IPS DF 6.9 (cell line): ENCODE data around the gene FBXO8.
"Not testable (repeated sequence)": the region's sequence is repeated elsewhere in the genome, so short reads cannot be mapped to it uniquely, and the experiment has no call there.

Source experiments
- DNase-seq: peaks from one replicate; pipeline ENCODE4 v3.0.0-alpha.2; 2013; ENCODE audit warnings: low read depth, low spot score
- H3K27ac ChIP-seq: one replicate; pipeline ENCODE4 v1.5.1; 2013; ENCODE audit warnings: low read length, control low read depth
- H3K27me3 ChIP-seq: 2 replicates; pipeline ENCODE4 v1.6.1; 2013; ENCODE audit warnings: mild to moderate bottlenecking, low read length; ENCODE audit not compliant: control insufficient read depth, insufficient read depth
- H3K36me3 ChIP-seq: 2 replicates; pipeline ENCODE4 v1.6.1; 2013; ENCODE audit warnings: low read length; ENCODE audit not compliant: control insufficient read depth, insufficient read depth
- H3K4me1 ChIP-seq: 2 replicates; pipeline ENCODE4 v1.6.1; 2013; ENCODE audit warnings: low read length; ENCODE audit not compliant: control insufficient read depth, insufficient read depth
- H3K4me3 ChIP-seq: 2 replicates; pipeline ENCODE4 v1.5.1; 2013; ENCODE audit warnings: mild to moderate bottlenecking, low read length
- H3K9me3 ChIP-seq: 2 replicates; pipeline ENCODE4 v1.6.1; 2013; ENCODE audit warnings: low read length, inconsistent platforms; ENCODE audit not compliant: control insufficient read depth, insufficient read depth
- WGBS: extraction: QIAGEN DNeasy Blood & Tissue Kit; methylation state at CpG from one replicate; pipeline ENCODE4 v1.1.7; 2013; ENCODE audit warnings: mixed read lengths, missing lambda C conversion rate; ENCODE audit not compliant: insufficient read length, insufficient coverage; 5-methylcytosine and 5-hydroxymethylcytosine counted together

FBXO8 gene

DNA sequence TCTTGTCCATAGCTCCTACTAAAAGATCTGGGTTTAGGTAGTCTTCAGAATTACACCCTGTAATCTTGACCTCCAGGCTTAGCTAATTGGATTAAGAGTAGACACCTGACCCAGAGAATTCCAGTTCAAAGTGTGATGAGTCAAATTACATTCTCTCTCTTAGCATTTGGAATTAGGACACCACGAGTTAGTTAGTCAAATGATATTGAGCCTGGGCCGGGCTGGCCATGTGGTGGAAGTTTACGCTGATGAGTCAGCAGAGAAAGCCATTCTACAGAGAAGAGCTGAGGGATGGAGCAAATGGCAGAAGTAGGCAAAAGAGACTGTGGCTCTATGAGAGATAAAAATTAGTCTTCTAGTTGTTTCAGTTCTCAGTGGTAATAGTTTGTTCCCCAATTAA, 31.3 kb upstream of the FBXO8 start:
- Histone ChIP-seq H3K27me3 (no peaks in the 10 kb centered on the region), H3K27ac (no peak overlapping the region), H3K9me3 (no peaks in the 10 kb centered on the region), H3K36me3 (no peaks in the 10 kb centered on the region), H3K4me3 (no peak overlapping the region), H3K4me1 (peaks cover 2% of the 10 kb centered on the region; the same call in 1 of the 2 replicates)
- WGBS, result no CpG with 5 or more reads among the region's 3 CpGs
- DNase-seq, result no peak

DNA sequence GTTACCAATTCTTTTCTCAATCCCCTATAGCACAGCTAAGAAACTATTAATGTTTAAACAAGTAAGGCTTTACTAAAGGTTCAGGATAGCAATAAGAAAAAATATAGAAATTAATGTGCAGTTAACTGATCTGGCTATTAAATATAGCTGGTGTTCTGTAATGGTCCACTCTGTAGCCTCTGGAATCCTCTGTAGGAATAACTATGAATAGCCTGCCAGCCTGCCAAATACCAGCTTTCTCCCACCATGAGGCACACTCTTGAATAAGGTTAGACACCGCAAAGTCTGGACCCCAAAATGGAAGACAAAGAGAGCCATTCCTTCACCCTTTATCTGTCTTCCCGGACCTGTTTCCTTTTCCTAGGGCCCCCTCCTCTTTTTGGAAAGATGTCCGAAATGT, 30.8 kb upstream of the FBXO8 start:
- peaks cover 2% of the 10 kb centered on the region; the same call in 1 of the 2 replicates for H3K4me1 ChIP-seq
- WGBS, result no CpG with 5 or more reads among the region's 3 CpGs
- H3K27me3 ChIP-seq, result no peaks in the 10 kb centered on the region
- no peak for DNase-seq
- no peak overlapping the region for H3K27ac ChIP-seq
- H3K36me3 ChIP-seq, result no peaks in the 10 kb centered on the region
- no peak overlapping the region for H3K4me3 ChIP-seq
- no peaks in the 10 kb centered on the region for H3K9me3 ChIP-seq

DNA sequence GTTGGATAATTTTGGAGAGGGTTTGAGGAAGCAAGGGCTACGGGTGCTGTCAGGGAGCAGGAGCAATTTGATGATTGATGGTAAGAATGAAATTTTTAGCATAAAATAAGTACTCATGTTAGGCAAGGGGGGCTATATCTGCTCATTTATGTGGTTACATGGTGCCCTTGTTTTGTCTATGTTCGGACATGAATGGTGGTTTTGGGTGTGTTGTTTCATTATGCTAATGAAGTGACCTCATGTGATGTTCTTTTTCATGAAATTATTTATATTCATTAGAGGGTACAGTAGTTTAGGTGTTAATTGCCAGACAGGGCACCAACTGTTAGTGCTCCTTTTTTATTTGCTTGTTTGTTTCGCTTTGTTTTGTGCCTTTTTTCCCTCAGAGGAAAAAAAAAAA, 29.5 kb upstream of the FBXO8 start:
- no peak overlapping the region for H3K4me3 ChIP-seq
- no peaks in the 10 kb centered on the region for H3K36me3 ChIP-seq
- no peak for DNase-seq
- H3K27me3 ChIP-seq, result no peaks in the 10 kb centered on the region
- H3K9me3 ChIP-seq, result no peaks in the 10 kb centered on the region
- WGBS, result no CpG with 5 or more reads among the region's 3 CpGs
- H3K4me1 ChIP-seq, result peaks cover 2% of the 10 kb centered on the region; the same call in 1 of the 2 replicates
- no peak overlapping the region for H3K27ac ChIP-seq

DNA sequence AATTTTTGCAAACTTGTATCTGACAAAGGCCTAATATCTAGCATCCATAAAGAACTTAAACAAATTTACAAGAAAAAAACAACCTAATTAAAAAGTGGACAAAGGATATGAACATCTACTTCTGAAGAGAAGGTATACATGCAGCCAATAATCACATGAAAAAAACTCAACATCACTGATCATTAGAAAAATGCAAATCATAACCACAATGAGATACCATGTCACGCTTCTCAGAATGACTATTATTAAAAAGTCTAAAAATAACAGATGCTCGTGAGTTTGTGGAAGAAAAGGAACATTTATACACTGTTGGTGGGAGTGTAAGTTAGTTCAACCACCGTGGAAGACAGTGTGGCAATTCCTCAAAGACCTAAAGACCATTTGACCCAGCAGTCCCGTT, 24.2 kb upstream of the FBXO8 start:
- no CpG with 5 or more reads among the region's 4 CpGs for WGBS
- H3K27ac ChIP-seq, result no peak overlapping the region
- DNase-seq, result no peak
- no peaks in the 10 kb centered on the region for H3K27me3 ChIP-seq
- H3K9me3 ChIP-seq, result no peaks in the 10 kb centered on the region
- H3K4me3 ChIP-seq, result no peak overlapping the region
- H3K36me3 ChIP-seq, result no peaks in the 10 kb centered on the region
- H3K4me1 ChIP-seq, result no peaks in the 10 kb centered on the region

DNA sequence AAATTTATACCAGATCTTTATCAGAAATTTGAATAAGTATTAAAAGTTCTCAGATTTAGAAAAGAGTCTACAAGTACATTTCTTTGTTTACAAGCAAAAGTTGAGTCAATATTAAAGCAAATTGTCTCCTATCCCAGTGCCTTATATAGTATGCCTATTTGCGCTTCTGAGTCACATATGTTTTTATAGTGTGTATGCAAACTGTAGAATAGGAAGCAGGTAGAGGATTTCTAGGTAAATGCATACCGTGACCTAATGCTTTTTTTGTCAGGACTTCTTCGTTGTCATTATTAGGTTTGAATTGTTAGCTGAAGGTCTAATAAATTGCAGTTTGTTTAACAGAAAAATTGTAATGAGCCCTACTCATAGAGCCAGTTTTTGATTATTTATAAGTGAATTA, 22.5 kb upstream of the FBXO8 start:
- Histone ChIP-seq H3K4me1 (no peaks in the 10 kb centered on the region), H3K36me3 (no peaks in the 10 kb centered on the region), H3K27me3 (no peaks in the 10 kb centered on the region), H3K4me3 (no peak overlapping the region), H3K9me3 (no peaks in the 10 kb centered on the region), H3K27ac (no peak overlapping the region)
- no peak for DNase-seq
- no CpG with 5 or more reads among the region's 3 CpGs for WGBS

DNA sequence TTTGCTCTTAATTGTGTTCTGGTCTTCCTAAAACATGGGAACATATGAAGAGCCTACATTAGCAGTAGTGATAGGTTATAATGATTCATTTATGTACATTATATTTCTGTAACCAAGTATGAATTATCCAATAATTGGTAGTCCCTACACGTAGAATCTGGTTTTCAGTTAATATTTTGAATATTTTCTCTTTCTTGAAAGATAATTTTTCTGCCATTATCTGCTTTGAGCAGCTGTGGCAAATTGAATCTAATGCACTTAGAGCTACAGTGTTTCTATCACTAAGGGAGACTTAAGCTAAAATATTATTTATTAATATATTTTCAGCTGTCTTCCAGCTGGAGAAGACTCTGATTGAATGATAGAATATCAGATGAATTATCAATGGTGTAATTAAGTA, 21.2 kb upstream of the FBXO8 start:
- no peak for DNase-seq
- Histone ChIP-seq H3K9me3 (no peaks in the 10 kb centered on the region), H3K4me3 (no peak overlapping the region), H3K4me1 (no peaks in the 10 kb centered on the region), H3K27me3 (no peaks in the 10 kb centered on the region), H3K27ac (no peak overlapping the region), H3K36me3 (no peaks in the 10 kb centered on the region)
- WGBS, result no CpG with 5 or more reads among the region's 1 CpG

DNA sequence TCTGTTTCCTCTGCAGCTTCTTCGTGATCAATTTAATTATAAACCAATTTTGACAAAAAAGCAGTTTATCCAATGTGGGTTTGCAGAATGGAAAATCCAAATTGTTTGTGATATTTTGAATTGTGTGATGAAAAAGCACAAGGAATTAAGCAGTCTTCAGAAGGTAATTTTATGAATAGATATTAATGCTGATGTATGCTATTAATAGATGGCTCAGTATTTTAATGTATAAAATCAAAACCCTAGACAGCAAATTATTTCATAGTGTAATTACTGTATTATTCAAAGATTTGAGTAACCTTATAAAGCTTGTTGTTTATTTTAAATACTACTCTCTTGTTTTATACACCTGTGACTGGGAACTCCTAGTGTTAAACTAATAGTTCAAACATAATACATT, 20.2 kb upstream of the FBXO8 start:
- Histone ChIP-seq H3K9me3 (no peaks in the 10 kb centered on the region), H3K27ac (no peak overlapping the region), H3K4me1 (no peaks in the 10 kb centered on the region), H3K27me3 (no peaks in the 10 kb centered on the region), H3K36me3 (no peaks in the 10 kb centered on the region), H3K4me3 (no peak overlapping the region)
- no peak for DNase-seq
- no CpG with 5 or more reads among the region's 1 CpG for WGBS

DNA sequence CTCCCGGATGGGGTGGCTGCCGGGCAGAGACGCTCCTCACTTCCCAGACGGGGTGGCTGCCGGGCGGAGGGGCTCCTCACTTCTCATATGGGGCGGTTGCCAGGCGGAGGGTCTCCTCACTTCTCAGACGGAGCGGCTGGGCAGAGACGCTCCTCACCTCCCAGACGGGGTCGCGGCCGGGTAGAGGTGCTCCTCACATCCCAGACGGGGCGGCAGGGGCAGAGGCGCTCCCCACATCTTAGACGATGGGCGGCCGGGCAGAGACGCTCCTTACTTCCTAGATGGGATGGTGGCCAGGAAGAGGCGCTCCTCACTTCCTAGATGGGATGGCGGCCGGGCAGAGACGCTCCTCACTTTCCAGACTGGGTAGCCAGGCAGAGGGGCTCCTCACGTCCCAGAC, 11.7 kb upstream of the FBXO8 start:
- H3K4me1 ChIP-seq, H3K4me3 ChIP-seq, H3K27me3 ChIP-seq, H3K27ac ChIP-seq, H3K9me3 ChIP-seq, DNase-seq, H3K36me3 ChIP-seq: not testable (repeated sequence)
- WGBS, result no CpG with 5 or more reads among the region's 27 CpGs

DNA sequence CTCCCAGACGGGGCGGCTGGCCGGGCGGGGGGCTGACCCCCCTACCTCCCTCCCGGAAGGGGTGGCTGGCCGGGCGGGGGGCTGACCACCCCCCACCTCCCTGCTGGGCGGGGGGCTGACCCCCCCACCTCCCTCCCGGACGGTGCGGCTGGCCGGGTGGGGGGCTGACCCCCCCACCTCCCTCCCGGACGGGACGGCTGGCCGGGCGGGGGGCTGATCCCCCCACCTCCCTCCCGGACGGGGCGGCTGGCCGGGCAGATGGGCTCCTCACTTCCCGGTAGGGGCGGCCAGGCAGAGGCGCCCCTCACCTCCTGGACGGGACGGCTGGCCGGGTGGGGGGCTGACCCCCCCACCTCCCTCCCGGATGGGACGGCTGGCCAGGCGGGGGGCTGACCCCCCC, 11.2 kb upstream of the FBXO8 start:
- not testable (repeated sequence) for H3K36me3 ChIP-seq, H3K9me3 ChIP-seq, H3K4me1 ChIP-seq, DNase-seq, H3K27me3 ChIP-seq, H3K27ac ChIP-seq, H3K4me3 ChIP-seq
- WGBS, result no CpG with 5 or more reads among the region's 30 CpGs

DNA sequence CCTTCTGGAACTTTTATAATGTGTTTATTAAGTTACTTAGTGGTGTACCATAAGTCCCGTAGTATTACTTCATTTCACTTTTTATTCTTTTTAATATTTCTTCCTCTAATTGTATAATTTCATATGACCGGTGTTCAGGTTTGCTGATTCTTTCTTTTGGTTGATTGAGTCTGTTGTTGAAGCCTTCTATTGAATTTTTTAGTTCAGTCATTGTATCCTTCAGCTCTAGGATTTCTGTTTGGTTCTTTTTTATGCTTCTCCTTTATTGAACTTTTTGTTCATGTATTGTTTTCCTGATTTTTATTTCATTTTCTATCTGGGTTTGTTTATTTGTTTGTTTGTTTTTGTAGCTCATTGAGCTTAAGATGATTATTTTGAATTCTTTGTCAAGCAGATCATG, 9.0 kb upstream of the FBXO8 start:
- Histone ChIP-seq H3K27ac (no peak overlapping the region), H3K27me3 (no peaks in the 10 kb centered on the region), H3K4me1 (no peaks in the 10 kb centered on the region), H3K36me3 (no peaks in the 10 kb centered on the region), H3K9me3 (no peaks in the 10 kb centered on the region), H3K4me3 (no peak overlapping the region)
- DNase-seq, result no peak
- WGBS, result no CpG with 5 or more reads among the region's 2 CpGs

DNA sequence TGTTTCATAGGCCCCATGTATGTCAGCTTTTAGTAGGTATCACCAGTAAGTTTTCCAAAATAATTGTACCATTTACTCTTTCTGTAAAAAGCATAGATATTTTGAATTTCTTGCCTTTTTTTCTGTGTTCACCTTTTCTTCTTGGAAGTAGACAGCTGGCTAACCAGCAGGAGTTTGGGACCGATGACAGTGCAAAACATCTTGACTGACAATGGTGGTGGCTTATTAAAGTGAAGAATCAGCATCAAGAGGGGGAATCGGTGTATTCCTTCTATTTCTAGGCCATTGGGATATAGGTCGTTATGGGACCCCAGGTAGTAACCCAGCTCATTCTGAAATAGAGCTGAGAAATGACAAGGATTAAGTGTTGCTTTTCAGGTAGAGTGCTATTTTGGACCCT, 3.4 kb upstream of the FBXO8 start:
- DNase-seq, result no peak
- H3K4me3 ChIP-seq, result no peak overlapping the region
- H3K27me3 ChIP-seq, result no peaks in the 10 kb centered on the region
- peaks cover 1% of the 10 kb centered on the region; the same call in 1 of the 2 replicates for H3K4me1 ChIP-seq
- no CpG with 5 or more reads among the region's 3 CpGs for WGBS
- no peak overlapping the region for H3K27ac ChIP-seq
- H3K36me3 ChIP-seq, result no peaks in the 10 kb centered on the region
- H3K9me3 ChIP-seq, result no peaks in the 10 kb centered on the region
